ENCODE data around the gene CHRNA7.
"Not testable (repeated sequence)": the region's sequence is repeated elsewhere in the genome, so short reads cannot be mapped to it uniquely, and the experiment has no call there.

- not testable (repeated sequence) for TF ChIP-seq CTCF, POLR2A, POLR2AphosphoS5 (IDR thresholded peaks at IDR 0.05)
Observed at GRCh38 chr15:32193780-32194179, 163.5 kb downstream of the CHRNA7 start.
